ENCODE data around the gene SNRNP48. TPM values are rescaled to one million over a fixed set of nuclear protein-coding genes. Genes with fewer than 3 reads are reported as not detected.

Gene SNRNP48
- total and polyA plus RNA-seq, 2 donors: 11.0 to 34.4 TPM

DNA sequence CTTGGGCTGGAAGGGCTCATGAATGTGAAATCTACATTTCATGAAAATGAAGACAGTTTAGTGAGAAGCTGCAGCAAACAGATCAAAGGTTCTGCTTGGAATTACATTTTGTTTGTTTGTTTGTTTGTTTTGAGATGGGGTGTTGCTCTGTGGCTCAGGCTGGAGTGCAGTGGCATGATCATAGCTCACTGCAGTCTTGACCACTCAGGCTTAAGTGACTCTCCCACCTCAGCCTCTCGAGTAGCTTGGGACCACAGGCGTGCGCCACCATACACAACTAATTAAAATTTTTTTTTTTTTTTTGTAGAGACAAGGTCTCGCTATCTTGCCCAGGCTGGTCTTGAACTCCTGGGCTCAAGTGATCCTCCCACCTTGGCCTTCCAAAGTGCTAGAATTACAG, 42.7 kb upstream of the SNRNP48 start:
- Histone ChIP-seq H3K4me3 (ENCODE audit: low read depth, low read length) (no peak overlapping the region), H3K36me3 (ENCODE audit: insufficient read depth) (no peaks in the 10 kb centered on the region), H3K4me1 (ENCODE audit: insufficient read depth) (peaks cover 1% of the 10 kb centered on the region), H3K27ac (ENCODE audit: low read depth) (no peak overlapping the region)
- DNase-seq (ENCODE audit: extremely low spot score): no peak
- WGBS: 93% methylated on average over 4 of the region's 4 CpGs

DNA sequence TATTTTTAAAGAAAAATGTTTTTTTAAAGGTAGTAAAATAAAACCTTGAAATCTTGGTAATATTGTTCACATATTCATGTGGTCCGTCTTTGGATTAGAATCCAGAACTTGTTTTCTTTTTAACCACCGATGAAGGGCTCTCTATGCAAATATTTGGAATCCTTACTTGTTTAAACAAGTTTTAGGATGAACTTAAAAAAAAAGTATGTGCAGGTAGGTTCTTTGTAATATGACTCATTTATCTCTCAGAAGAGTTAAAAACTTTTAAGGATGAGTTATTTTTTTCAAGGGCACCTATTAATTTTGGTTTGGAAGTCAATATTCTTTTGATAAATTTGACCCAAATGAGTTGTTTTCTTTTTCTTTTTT, 39.6 kb upstream of the SNRNP48 start:
- Histone ChIP-seq H3K27ac (ENCODE audit: low read depth) (no peak overlapping the region), H3K4me1 (ENCODE audit: insufficient read depth) (peaks cover 1% of the 10 kb centered on the region), H3K36me3 (ENCODE audit: insufficient read depth) (no peaks in the 10 kb centered on the region), H3K4me3 (ENCODE audit: low read depth, low read length) (no peak overlapping the region)
- DNase-seq (ENCODE audit: extremely low spot score): no peak
- WGBS: 81% methylated on average over 2 of the region's 2 CpGs

DNA sequence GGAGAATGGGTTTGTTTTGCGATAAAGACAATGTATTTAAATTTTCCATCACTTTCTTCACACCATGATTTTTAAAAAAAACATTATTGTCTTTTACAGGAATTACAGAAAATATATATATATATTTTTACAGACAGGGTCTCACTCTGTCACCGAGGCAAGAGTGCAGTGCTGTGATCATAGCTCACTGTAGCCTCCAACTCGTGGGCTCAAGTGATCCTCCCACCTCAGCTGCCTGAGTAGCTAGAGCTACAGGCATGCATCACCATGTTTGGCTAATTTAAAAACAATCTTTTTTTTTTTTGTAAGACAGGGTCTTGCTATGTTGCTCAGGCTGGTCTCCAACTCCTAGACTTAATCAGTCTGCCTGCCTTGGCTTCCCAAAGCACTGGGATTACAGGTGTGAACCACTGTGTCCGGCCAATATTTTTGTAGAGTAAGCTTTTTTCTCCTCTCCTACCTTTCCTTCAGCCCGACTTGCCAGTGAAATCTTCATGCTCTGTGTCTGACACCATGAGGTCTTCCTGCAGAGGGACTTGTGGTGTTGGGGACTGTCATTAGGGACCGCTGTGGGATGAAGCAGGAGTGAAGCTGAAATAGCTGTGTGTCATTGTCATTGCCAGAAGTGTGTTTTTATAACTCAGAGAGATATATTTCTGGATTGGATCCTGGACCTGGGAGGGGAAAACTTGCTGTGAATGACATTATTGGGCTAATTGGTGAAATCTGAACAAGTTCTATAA, 35.3 kb upstream of the SNRNP48 start:
- WGBS: 71% methylated on average over 6 of the region's 6 CpGs
- no peaks in the 10 kb centered on the region for H3K36me3 ChIP-seq (ENCODE audit: insufficient read depth)
- H3K4me3 ChIP-seq (ENCODE audit: low read depth, low read length): no peak overlapping the region
- no peak for DNase-seq (ENCODE audit: extremely low spot score)
- no peaks in the 10 kb centered on the region for H3K4me1 ChIP-seq (ENCODE audit: insufficient read depth)
- no peak overlapping the region for H3K27ac ChIP-seq (ENCODE audit: low read depth)

DNA sequence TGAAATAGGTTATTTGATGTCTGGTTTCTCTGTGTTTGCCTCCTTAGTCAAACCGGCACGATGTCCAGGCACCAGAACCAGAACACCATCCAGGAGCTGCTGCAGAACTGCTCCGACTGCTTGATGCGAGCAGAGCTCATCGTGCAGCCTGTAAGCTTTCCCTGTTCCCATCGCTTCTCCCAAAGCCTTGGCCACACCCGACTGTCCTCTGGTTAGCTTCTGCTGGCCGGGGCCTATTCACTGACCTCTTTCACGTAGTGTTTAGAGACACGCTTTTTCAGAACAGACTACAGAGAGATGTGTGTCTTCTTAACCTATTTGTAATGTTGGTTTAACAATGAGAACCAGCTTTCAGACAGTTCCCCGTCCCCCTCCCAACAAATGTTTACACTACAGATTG, 34.3 kb upstream of the SNRNP48 start:
- Histone ChIP-seq H3K36me3 (ENCODE audit: insufficient read depth) (no peaks in the 10 kb centered on the region), H3K4me1 (ENCODE audit: insufficient read depth) (no peaks in the 10 kb centered on the region), H3K4me3 (ENCODE audit: low read depth, low read length) (no peak overlapping the region), H3K27ac (ENCODE audit: low read depth) (no peak overlapping the region)
- 74% methylated on average over 11 of the region's 11 CpGs for WGBS
- DNase-seq (ENCODE audit: extremely low spot score): no peak

DNA sequence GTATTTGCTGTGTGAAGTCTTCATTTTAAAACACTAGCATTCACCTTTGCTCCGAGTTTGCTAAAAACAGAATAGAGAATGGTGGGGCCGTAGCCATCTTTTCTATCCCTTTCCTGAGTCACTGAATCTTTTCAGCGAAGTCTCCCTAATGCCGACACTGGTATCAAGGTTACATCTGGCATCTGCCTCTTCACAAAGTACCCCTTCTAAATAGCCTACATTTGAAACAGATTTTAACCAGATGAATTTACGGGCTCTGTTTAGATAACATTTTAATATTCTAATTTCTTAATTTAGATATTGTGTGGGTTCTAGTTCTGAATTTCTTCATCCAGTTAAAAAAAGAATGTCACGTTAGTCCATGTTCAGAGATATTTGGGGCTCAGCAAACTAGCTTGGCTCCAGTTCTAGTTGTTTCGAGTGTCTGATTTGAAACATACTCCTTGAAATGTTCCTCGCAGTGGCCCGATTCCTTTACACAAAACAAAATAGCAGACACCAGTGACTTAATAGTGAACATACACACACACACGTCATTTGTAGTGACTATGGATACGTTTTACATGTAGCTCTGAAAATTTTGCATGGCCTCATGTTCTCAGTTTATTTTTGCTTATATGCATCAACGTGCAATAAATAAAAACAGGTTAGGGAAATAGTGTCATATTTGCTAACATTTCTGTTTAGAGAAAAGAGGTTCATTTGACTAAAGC, 33.4 kb upstream of the SNRNP48 start:
- no peak for DNase-seq (ENCODE audit: extremely low spot score)
- Histone ChIP-seq H3K4me1 (ENCODE audit: insufficient read depth) (no peaks in the 10 kb centered on the region), H3K4me3 (ENCODE audit: low read depth, low read length) (no peak overlapping the region), H3K36me3 (ENCODE audit: insufficient read depth) (no peaks in the 10 kb centered on the region), H3K27ac (ENCODE audit: low read depth) (no peak overlapping the region)
- 86% methylated on average over 12 of the region's 12 CpGs for WGBS

DNA sequence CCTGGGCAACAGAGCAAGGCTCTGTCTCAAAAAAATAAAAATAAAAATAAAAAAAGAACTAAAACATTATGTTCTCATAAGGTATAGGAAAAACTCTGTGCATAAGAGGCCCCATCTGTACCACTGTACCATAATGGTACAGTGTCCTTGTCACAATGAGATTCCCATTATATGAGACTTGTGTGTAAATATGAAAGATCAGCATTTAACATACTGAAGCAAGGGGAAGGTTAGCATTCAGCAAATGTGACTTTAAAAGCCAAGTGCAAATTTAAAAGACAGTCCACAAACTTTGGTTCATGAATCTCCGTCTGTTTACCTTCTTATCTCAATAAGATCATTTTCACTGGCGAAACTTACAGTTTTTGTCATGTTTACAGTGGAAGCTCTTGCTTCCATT, 32.3 kb upstream of the SNRNP48 start:
- WGBS: 57% methylated on average over 2 of the region's 2 CpGs

DNA sequence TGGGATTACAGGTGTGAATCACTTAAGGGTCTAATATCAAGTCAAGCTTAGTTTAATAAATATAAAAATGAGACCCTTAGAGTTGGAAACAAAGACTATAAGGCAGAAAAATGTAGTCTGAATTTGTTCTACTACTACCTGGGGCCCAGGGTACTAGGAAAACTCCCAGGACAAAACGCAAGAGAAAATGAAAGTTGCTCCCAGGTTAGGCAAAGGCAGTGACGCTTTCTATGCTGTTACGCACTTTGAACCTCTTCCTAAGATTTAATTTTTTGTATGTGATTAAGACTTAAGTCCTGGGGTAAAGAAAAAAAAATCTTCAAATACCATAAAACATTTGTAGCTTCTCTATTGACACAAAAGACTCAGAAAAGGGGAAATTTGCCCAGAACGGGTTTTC, 31.2 kb upstream of the SNRNP48 start:
- H3K4me1 ChIP-seq (ENCODE audit: insufficient read depth): no peaks in the 10 kb centered on the region
- no peaks in the 10 kb centered on the region for H3K36me3 ChIP-seq (ENCODE audit: insufficient read depth)
- WGBS: 87% methylated on average over 4 of the region's 4 CpGs
- DNase-seq (ENCODE audit: extremely low spot score): no peak
- H3K4me3 ChIP-seq (ENCODE audit: low read depth, low read length): no peak overlapping the region
- H3K27ac ChIP-seq (ENCODE audit: low read depth): no peak overlapping the region

More for the DNA sequence above, 32.3 kb upstream of the SNRNP48 start:
- DNase-seq (ENCODE audit: extremely low spot score): no peak
- Histone ChIP-seq H3K4me1 (ENCODE audit: insufficient read depth) (no peaks in the 10 kb centered on the region), H3K36me3 (ENCODE audit: insufficient read depth) (no peaks in the 10 kb centered on the region), H3K4me3 (ENCODE audit: low read depth, low read length) (no peak overlapping the region), H3K27ac (ENCODE audit: low read depth) (no peak overlapping the region)

DNA sequence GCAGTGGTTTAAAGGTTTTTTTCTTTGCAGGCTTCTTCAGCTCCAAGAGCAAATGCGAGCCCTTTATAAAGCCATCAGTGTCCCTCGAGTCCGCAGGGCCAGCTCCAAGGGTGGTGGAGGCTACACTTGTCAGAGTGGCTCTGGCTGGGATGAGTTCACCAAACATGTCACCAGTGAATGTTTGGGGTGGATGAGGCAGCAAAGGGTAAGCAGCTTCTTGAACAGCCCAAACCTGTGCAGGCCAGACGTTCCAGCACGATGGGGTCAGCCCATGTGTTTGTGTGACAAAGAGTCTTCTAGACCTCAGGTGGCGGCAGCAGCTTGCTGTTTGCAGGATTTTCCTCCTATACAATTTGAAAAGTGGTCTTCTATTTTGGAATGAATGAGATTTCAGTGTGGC, 30.8 kb upstream of the SNRNP48 start:
- H3K27ac ChIP-seq (ENCODE audit: low read depth): no peak overlapping the region
- no peaks in the 10 kb centered on the region for H3K36me3 ChIP-seq (ENCODE audit: insufficient read depth)
- WGBS: 88% methylated on average over 6 of the region's 6 CpGs
- DNase-seq (ENCODE audit: extremely low spot score): no peak
- H3K4me3 ChIP-seq (ENCODE audit: low read depth, low read length): no peak overlapping the region
- no peaks in the 10 kb centered on the region for H3K4me1 ChIP-seq (ENCODE audit: insufficient read depth)

DNA sequence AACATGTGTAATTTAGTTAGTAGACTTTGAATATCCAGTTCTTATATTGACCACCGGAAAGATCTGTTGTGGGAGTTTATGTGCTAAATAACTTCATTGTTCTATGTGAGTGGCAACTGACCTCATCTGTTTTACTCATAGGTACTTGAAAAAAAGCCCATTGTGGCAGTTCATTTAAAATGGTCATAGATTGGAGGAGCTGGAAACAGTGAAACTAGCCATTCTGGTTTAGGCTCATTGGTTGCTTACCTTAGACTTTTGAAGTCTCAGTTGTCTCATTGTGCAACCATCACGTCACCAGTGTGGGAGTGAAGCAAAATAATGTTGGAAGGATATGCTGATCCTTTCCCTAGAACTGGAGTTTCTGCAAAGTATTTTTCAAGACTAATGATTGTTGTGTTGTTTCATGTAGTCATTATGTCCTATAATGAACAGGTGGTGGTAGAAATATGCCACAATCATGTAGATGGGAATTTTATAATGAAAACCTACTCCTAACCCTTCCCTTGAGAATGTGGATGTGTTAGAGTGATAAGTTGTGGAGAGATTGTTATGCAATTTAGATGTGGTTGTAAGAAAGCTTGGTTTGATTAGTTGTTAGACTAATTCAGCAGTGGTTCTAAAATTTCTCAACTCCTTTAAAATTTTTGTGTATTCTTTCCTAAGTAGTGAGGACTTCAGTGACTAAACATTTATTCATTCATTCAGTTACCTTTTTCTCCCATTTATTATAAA, 30.2 kb upstream of the SNRNP48 start:
- 82% methylated on average over 2 of the region's 2 CpGs for WGBS
- no peak overlapping the region for H3K4me3 ChIP-seq (ENCODE audit: low read depth, low read length)
- no peak overlapping the region for H3K27ac ChIP-seq (ENCODE audit: low read depth)
- no peak for DNase-seq (ENCODE audit: extremely low spot score)
- no peaks in the 10 kb centered on the region for H3K36me3 ChIP-seq (ENCODE audit: insufficient read depth)
- no peaks in the 10 kb centered on the region for H3K4me1 ChIP-seq (ENCODE audit: insufficient read depth)

DNA sequence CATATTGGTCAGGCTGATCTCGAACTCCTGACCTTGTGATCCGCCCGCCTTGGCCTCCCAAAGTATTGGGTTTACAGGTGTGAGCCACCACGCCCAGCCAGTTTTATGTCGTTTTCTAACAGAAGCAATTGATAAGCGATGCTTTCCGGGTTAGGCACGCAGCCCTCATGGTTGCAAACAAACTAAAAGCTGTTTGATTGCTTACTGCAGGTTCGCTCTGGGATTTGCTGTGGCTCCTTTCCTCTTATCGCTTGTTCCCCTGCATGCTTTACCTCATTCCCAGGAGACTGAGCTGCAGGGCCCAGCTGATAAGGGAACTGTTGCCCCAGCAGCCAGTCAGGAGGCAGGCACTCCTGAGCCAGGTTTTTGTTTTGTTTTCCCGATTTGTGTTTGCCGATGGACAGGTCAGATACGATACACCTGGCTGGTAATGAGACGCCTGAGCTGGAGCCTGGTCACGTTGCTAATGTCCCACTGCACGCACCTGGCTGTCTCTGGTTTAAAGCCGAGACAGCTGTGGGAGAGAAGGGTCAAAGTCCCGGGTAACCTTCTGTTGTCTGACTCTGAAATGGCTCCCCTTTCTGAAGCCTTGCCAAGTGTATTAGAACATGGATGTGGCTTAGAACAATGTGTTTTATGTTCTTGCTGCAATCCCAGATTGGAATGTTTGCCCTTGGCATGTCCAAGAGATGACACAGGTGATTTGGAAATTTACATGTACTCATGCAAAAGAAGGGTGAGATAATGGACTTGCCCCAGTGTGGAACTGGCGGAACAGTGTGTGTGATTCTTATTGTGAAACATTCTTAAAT, 28.6 kb upstream of the SNRNP48 start:
- Histone ChIP-seq H3K27ac (ENCODE audit: low read depth) (no peak overlapping the region), H3K4me3 (ENCODE audit: low read depth, low read length) (no peak overlapping the region), H3K36me3 (ENCODE audit: insufficient read depth) (no peaks in the 10 kb centered on the region), H3K4me1 (ENCODE audit: insufficient read depth) (no peaks in the 10 kb centered on the region)
- DNase-seq (ENCODE audit: extremely low spot score): no peak
- 80% methylated on average over 19 of the region's 19 CpGs for WGBS

DNA sequence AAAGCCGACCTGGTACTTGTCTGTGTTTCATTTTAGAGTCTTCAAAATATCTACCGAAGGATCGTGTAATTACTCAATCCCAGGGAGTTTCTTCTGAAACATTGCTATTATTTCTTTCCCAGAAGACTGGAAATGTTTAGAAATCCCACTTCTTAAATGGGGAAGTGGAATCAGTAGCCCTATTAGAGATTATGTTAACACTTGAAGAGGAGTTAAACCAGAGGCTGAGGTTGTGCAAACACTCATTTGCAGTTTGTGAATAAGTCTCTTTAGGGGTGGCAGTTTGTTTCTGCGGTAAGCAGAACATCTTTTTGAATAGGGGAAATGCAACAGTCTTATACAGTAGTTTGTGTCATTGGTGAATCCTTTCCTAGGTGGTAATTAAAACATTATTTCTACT, 27.2 kb upstream of the SNRNP48 start:
- WGBS: 89% methylated on average over 4 of the region's 4 CpGs
- H3K27ac ChIP-seq (ENCODE audit: low read depth): no peak overlapping the region

DNA sequence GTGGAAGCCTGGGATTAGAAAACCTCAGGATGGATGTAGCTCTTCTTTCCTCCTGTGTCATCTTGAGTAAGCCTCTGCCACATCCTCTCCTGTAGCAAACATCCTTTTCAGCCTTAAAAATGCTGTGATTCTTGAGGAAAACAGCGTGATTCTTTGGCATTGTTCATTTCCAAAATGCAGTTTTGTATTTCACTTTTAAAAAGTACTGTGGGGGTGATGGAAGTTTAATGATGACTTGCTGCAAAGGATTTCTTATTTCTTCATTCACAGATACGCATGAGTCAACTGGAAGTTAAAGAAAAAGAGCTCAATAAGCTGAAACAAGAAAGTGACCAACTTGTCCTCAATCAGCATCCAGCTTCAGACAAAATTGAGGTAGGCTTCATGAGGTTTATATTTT, 23.9 kb upstream of the SNRNP48 start:
- 89% methylated on average over 2 of the region's 2 CpGs for WGBS
- Histone ChIP-seq H3K4me3 (ENCODE audit: low read depth, low read length) (no peak overlapping the region), H3K36me3 (ENCODE audit: insufficient read depth) (no peaks in the 10 kb centered on the region)

More for the DNA sequence above, 27.2 kb upstream of the SNRNP48 start:
- Histone ChIP-seq H3K36me3 (ENCODE audit: insufficient read depth) (no peaks in the 10 kb centered on the region), H3K4me1 (ENCODE audit: insufficient read depth) (no peaks in the 10 kb centered on the region), H3K4me3 (ENCODE audit: low read depth, low read length) (no peak overlapping the region)
- DNase-seq (ENCODE audit: extremely low spot score): no peak

DNA sequence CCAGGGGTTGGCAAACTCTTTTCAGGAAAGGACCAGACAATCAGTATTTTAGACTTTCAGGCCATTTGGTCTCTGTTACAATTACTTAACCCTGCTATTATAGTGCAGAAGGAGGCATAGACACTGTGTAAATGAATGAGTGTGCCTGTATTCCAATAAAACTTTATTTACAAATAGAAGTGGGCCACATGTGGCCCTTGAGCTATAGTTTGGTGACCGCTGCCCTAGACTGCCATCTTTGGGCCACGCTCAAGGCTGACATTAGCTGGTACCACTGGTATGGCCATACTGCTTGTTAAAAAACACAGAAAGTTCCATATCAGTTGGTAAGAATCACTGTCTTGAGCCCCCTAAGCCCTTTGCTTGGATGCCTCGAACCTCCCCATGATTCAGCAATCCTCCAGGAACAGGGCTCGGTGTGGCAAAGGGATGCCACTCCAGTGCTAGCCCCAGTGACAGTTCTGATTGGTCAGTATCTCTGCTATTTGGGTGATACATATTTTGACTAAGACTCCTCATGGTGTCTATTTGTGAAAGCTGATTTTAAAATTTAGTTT, 23.3 kb upstream of the SNRNP48 start:
- H3K4me1 ChIP-seq (ENCODE audit: insufficient read depth): no peaks in the 10 kb centered on the region
- no peak overlapping the region for H3K27ac ChIP-seq (ENCODE audit: low read depth)
- WGBS: 89% methylated on average over 4 of the region's 4 CpGs
- no peak overlapping the region for H3K4me3 ChIP-seq (ENCODE audit: low read depth, low read length)
- no peaks in the 10 kb centered on the region for H3K36me3 ChIP-seq (ENCODE audit: insufficient read depth)
- DNase-seq (ENCODE audit: extremely low spot score): no peak

More for the DNA sequence above, 23.9 kb upstream of the SNRNP48 start:
- no peak overlapping the region for H3K27ac ChIP-seq (ENCODE audit: low read depth)
- no peaks in the 10 kb centered on the region for H3K4me1 ChIP-seq (ENCODE audit: insufficient read depth)
- no peak for DNase-seq (ENCODE audit: extremely low spot score)

Measured in urinary bladder (tissue), 4 donors.